Peyer's patch (tissue), 4 donors: Measurements from ENCODE around the gene SUGCT.

Experiments
- CTCF ChIP-seq, 6 experiments: fragments of 450-650 bp in 4 of 6; fragments of 200-600 bp in 2 of 6; sonication (generic) in 1 of 6; IDR thresholded peaks; one replicate each; pipeline ENCODE4 v1.5.1; 2017 to 2019; ENCODE audit warnings: antibody characterized with exemption in 6 of 6, mild to moderate bottlenecking in 3 of 6, moderate library complexity in 1 of 6
- POLR2A ChIP-seq, 2 donors: fragments of 450-650 bp; IDR thresholded peaks; one replicate each; pipeline ENCODE4 v1.5.1; 2017; ENCODE audit warnings: antibody characterized with exemption in 2 of 2, mild to moderate bottlenecking in 2 of 2, moderate library complexity in 2 of 2

- no peak for TF ChIP-seq CTCF (IDR thresholded peaks at IDR 0.05)
- no peak for TF ChIP-seq POLR2A (IDR thresholded peaks at IDR 0.05)
Observed at GRCh38 chr7:40186586-40186985, 51.8 kb downstream of the SUGCT start.
